Endodermal cell (in vitro differentiated cells): Measurements from ENCODE around the gene EPB41L3. TPM values are rescaled to one million over a fixed set of nuclear protein-coding genes. Genes with fewer than 3 reads are reported as not detected.

ENCODE experiments used
- DNase-seq: peaks from one replicate; pipeline ENCODE4 v3.0.0-alpha.2; 2017
- H3K27ac ChIP-seq: 2 replicates; pipeline ENCODE4 v1.5.1; 2013; ENCODE audit warnings: mild to moderate bottlenecking, low read depth, low read length, moderate library complexity
- H3K27me3 ChIP-seq: 2 replicates; pipeline ENCODE4 v1.6.1; 2013; ENCODE audit warnings: mild to moderate bottlenecking, low read length, moderate library complexity; ENCODE audit not compliant: insufficient read depth, control insufficient read depth, poor library complexity, severe bottlenecking
- H3K36me3 ChIP-seq: 2 replicates; pipeline ENCODE4 v1.7.0; 2013; ENCODE audit warnings: mild to moderate bottlenecking, low read length, moderate library complexity; ENCODE audit not compliant: control insufficient read depth, insufficient read depth
- H3K4me1 ChIP-seq: one replicate; pipeline ENCODE4 v1.7.0; 2013; ENCODE audit warnings: low read length; ENCODE audit not compliant: control insufficient read depth, insufficient read depth
- H3K4me3 ChIP-seq: 2 replicates; pipeline ENCODE4 v1.5.1; 2013; ENCODE audit warnings: mild to moderate bottlenecking, low read length, moderate library complexity
- H3K9ac ChIP-seq: 2 replicates; pipeline ENCODE4 v1.6.1; 2013; ENCODE audit warnings: mild to moderate bottlenecking, low read length, moderate library complexity; ENCODE audit not compliant: poor library complexity, severe bottlenecking; ENCODE audit errors: extremely low read depth
- H3K9me3 ChIP-seq: 2 replicates; pipeline ENCODE4 v1.6.1; 2013; ENCODE audit warnings: mild to moderate bottlenecking, low read length, moderate library complexity; ENCODE audit not compliant: control insufficient read depth
- H3K27ac Mint-ChIP-seq: 2 replicates; pipeline ENCODE4 v1.8.0; 2020; ENCODE audit warnings: mixed read lengths
- H3K27me3 Mint-ChIP-seq: 2 replicates; pipeline ENCODE4 v1.8.0; 2021; ENCODE audit warnings: mild to moderate bottlenecking, mixed read lengths; ENCODE audit not compliant: insufficient read depth
- H3K36me3 Mint-ChIP-seq: 2 replicates; pipeline ENCODE4 v1.8.0; 2020; ENCODE audit warnings: low read depth, mixed read lengths
- H3K4me1 Mint-ChIP-seq: 2 replicates; pipeline ENCODE4 v1.8.0; 2020; ENCODE audit warnings: mixed read lengths
- H3K4me3 Mint-ChIP-seq: 2 replicates; pipeline ENCODE4 v1.8.0; 2020; ENCODE audit warnings: mild to moderate bottlenecking, moderate library complexity, mixed read lengths
- H3K9me3 Mint-ChIP-seq: 2 replicates; pipeline ENCODE4 v1.8.0; 2020; ENCODE audit warnings: mild to moderate bottlenecking, mixed read lengths
- CTCF ChIP-seq: fragments of 200-600 bp; sonication (generic); conservative IDR thresholded peaks from 2 replicates; pipeline ENCODE4 v1.5.0; 2021; ENCODE audit warnings: antibody characterized with exemption, mild to moderate bottlenecking
- WGBS, 2 experiments: methylation state at CpG; one replicate each; pipeline versions ENCODE4 v1.1.5 to v1.1.7; 2013; ENCODE audit warnings: missing lambda C conversion rate in 2 of 2, mixed read lengths in 1 of 2; ENCODE audit not compliant: insufficient coverage in 1 of 2, insufficient read length in 1 of 2; 5-methylcytosine and 5-hydroxymethylcytosine counted together
- total RNA-seq, 2 donors: library from RNA; stranded (reverse); fragmentation: NEBNext Ultra II Directional in 1 of 2; extraction: Animal tissue kit (Norgen Biotek cat#: 25700) in 1 of 2; gene quantifications; 2 replicates in 1 of 2; 3 replicates in 1 of 2; pipeline ENCODE4 v1.2.1, GENCODE V29; 2021

The EPB41L3 gene
- total RNA-seq, 2 donors from 2014 or later = 49.3 to 51.6 TPM

- H3K4me1 ChIP-seq = no peaks in the 10 kb centered on the region
- no peak overlapping the region for H3K27ac ChIP-seq
- H3K27me3 ChIP-seq = no peaks in the 10 kb centered on the region
- Mint-ChIP-seq H3K4me3 (no peak overlapping the region), H3K27ac (no peak overlapping the region), H3K9me3 (peaks cover 9% of the 10 kb centered on the region), H3K27me3 (no peaks in the 10 kb centered on the region), H3K36me3 (peaks cover 27% of the 10 kb centered on the region), H3K4me1 (peaks cover 1% of the 10 kb centered on the region)
- H3K9me3 ChIP-seq = peaks cover 4% of the 10 kb centered on the region
- no peak overlapping the region for H3K4me3 ChIP-seq
- peaks cover 8% of the 10 kb centered on the region for H3K36me3 ChIP-seq
- no peak for TF ChIP-seq CTCF
- no peak overlapping the region for H3K9ac ChIP-seq
- WGBS, 2 experiments = 76 to 100% methylated on average over 2 of the region's 2 CpGs
- no peak for DNase-seq
Observed at GRCh38 chr18:5484526-5484925, 59.3 kb downstream of the EPB41L3 start.

GRCh38 chr18:5481621-5482020, 62.2 kb downstream of the EPB41L3 start:
- H3K4me3 ChIP-seq = no peak overlapping the region
- no peak overlapping the region for H3K9ac ChIP-seq
- H3K9me3 ChIP-seq = no peaks in the 10 kb centered on the region
- H3K27me3 Mint-ChIP-seq = no peaks in the 10 kb centered on the region
- no peak for TF ChIP-seq CTCF
- no peak for DNase-seq
- H3K27me3 ChIP-seq = no peaks in the 10 kb centered on the region
- no peak overlapping the region for H3K27ac Mint-ChIP-seq
- no peaks in the 10 kb centered on the region for H3K4me1 ChIP-seq
- no peak overlapping the region for H3K4me3 Mint-ChIP-seq
- WGBS, 2 experiments = 97% methylated on average over 5 of the region's 5 CpGs; no CpG with 5 or more reads in 1 of the 2 experiments
- peaks cover 5% of the 10 kb centered on the region for H3K36me3 ChIP-seq
- H3K27ac ChIP-seq = no peak overlapping the region
- no peaks in the 10 kb centered on the region for H3K9me3 Mint-ChIP-seq
- H3K36me3 Mint-ChIP-seq = peaks cover 15% of the 10 kb centered on the region
- peaks cover 11% of the 10 kb centered on the region for H3K4me1 Mint-ChIP-seq

- Mint-ChIP-seq H3K27me3 (no peaks in the 10 kb centered on the region), H3K27ac (no peak overlapping the region), H3K4me1 (peaks cover 11% of the 10 kb centered on the region), H3K4me3 (no peak overlapping the region), H3K36me3 (peaks cover 26% of the 10 kb centered on the region), H3K9me3 (no peaks in the 10 kb centered on the region)
- H3K27me3 ChIP-seq = no peaks in the 10 kb centered on the region
- DNase-seq = no peak
- H3K9me3 ChIP-seq = no peaks in the 10 kb centered on the region
- no peak overlapping the region for H3K27ac ChIP-seq
- TF ChIP-seq CTCF = no peak
- H3K4me1 ChIP-seq = no peaks in the 10 kb centered on the region
- WGBS, 2 experiments = 88 to 95% methylated on average over 4 of the region's 4 CpGs
- H3K36me3 ChIP-seq = peaks cover 5% of the 10 kb centered on the region
- no peak overlapping the region for H3K9ac ChIP-seq
- no peak overlapping the region for H3K4me3 ChIP-seq
Observed at GRCh38 chr18:5478261-5478660, 65.5 kb downstream of the EPB41L3 start.
